Endodermal cell (in vitro differentiated cells): ENCODE data around the gene FERMT2. TPM values are rescaled to one million over a fixed set of nuclear protein-coding genes. Genes with fewer than 3 reads are reported as not detected.

Source experiments
- DNase-seq: peaks from one replicate; pipeline ENCODE4 v3.0.0-alpha.2; 2017
- H3K27ac ChIP-seq: 2 replicates; pipeline ENCODE4 v1.5.1; 2013; ENCODE audit warnings: mild to moderate bottlenecking, low read depth, low read length, moderate library complexity
- H3K27me3 ChIP-seq: 2 replicates; pipeline ENCODE4 v1.6.1; 2013; ENCODE audit warnings: mild to moderate bottlenecking, low read length, moderate library complexity; ENCODE audit not compliant: insufficient read depth, control insufficient read depth, poor library complexity, severe bottlenecking
- H3K36me3 ChIP-seq: 2 replicates; pipeline ENCODE4 v1.7.0; 2013; ENCODE audit warnings: mild to moderate bottlenecking, low read length, moderate library complexity; ENCODE audit not compliant: control insufficient read depth, insufficient read depth
- H3K4me1 ChIP-seq: one replicate; pipeline ENCODE4 v1.7.0; 2013; ENCODE audit warnings: low read length; ENCODE audit not compliant: control insufficient read depth, insufficient read depth
- H3K4me3 ChIP-seq: 2 replicates; pipeline ENCODE4 v1.5.1; 2013; ENCODE audit warnings: mild to moderate bottlenecking, low read length, moderate library complexity
- H3K9ac ChIP-seq: 2 replicates; pipeline ENCODE4 v1.6.1; 2013; ENCODE audit warnings: mild to moderate bottlenecking, low read length, moderate library complexity; ENCODE audit not compliant: poor library complexity, severe bottlenecking; ENCODE audit errors: extremely low read depth
- H3K9me3 ChIP-seq: 2 replicates; pipeline ENCODE4 v1.6.1; 2013; ENCODE audit warnings: mild to moderate bottlenecking, low read length, moderate library complexity; ENCODE audit not compliant: control insufficient read depth
- H3K27ac Mint-ChIP-seq: 2 replicates; pipeline ENCODE4 v1.8.0; 2020; ENCODE audit warnings: mixed read lengths
- H3K27me3 Mint-ChIP-seq: 2 replicates; pipeline ENCODE4 v1.8.0; 2021; ENCODE audit warnings: mild to moderate bottlenecking, mixed read lengths; ENCODE audit not compliant: insufficient read depth
- H3K36me3 Mint-ChIP-seq: 2 replicates; pipeline ENCODE4 v1.8.0; 2020; ENCODE audit warnings: low read depth, mixed read lengths
- H3K4me1 Mint-ChIP-seq: 2 replicates; pipeline ENCODE4 v1.8.0; 2020; ENCODE audit warnings: mixed read lengths
- H3K4me3 Mint-ChIP-seq: 2 replicates; pipeline ENCODE4 v1.8.0; 2020; ENCODE audit warnings: mild to moderate bottlenecking, moderate library complexity, mixed read lengths
- H3K9me3 Mint-ChIP-seq: 2 replicates; pipeline ENCODE4 v1.8.0; 2020; ENCODE audit warnings: mild to moderate bottlenecking, mixed read lengths
- CTCF ChIP-seq: fragments of 200-600 bp; sonication (generic); conservative IDR thresholded peaks from 2 replicates; pipeline ENCODE4 v1.5.0; 2021; ENCODE audit warnings: antibody characterized with exemption, mild to moderate bottlenecking
- WGBS, 2 experiments: methylation state at CpG; one replicate each; pipeline versions ENCODE4 v1.1.5 to v1.1.7; 2013; ENCODE audit warnings: missing lambda C conversion rate in 2 of 2, mixed read lengths in 1 of 2; ENCODE audit not compliant: insufficient coverage in 1 of 2, insufficient read length in 1 of 2; 5-methylcytosine and 5-hydroxymethylcytosine counted together
- total RNA-seq, 2 donors: library from RNA; stranded (reverse); fragmentation: NEBNext Ultra II Directional in 1 of 2; extraction: Animal tissue kit (Norgen Biotek cat#: 25700) in 1 of 2; gene quantifications; 2 replicates in 1 of 2; 3 replicates in 1 of 2; pipeline ENCODE4 v1.2.1, GENCODE V29; 2021

FERMT2 gene
- total RNA-seq, 2 donors from 2014 or later: 350 to 377 TPM

GRCh38 chr14:52936437-52936836 lies 14.4 kb downstream of the FERMT2 start:
- H3K4me3 ChIP-seq: no peak overlapping the region
- no peak overlapping the region for H3K9ac ChIP-seq
- peaks cover 54% of the 10 kb centered on the region for H3K36me3 ChIP-seq
- H3K4me1 ChIP-seq: peaks cover 4% of the 10 kb centered on the region
- TF ChIP-seq CTCF: no peak
- Mint-ChIP-seq H3K4me1 (peaks cover 65% of the 10 kb centered on the region), H3K27ac (no peak overlapping the region), H3K36me3 (peaks cover 41% of the 10 kb centered on the region), H3K4me3 (no peak overlapping the region), H3K9me3 (no peaks in the 10 kb centered on the region), H3K27me3 (no peaks in the 10 kb centered on the region)
- no peak for DNase-seq
- H3K9me3 ChIP-seq: no peaks in the 10 kb centered on the region
- H3K27ac ChIP-seq: no peak overlapping the region
- 92 to 95% methylated on average over 1 of the region's 1 CpG for WGBS, 2 experiments
- H3K27me3 ChIP-seq: no peaks in the 10 kb centered on the region

- no peak overlapping the region for H3K4me3 ChIP-seq
- WGBS, 2 experiments: 90 to 97% methylated on average over 3 of the region's 3 CpGs
Observed at GRCh38 chr14:52935833-52936232, 15.0 kb downstream of the FERMT2 start.

GRCh38 chr14:52934762-52935161 lies 16.1 kb downstream of the FERMT2 start:
- H3K9me3 ChIP-seq: no peaks in the 10 kb centered on the region
- H3K4me1 Mint-ChIP-seq: peaks cover 65% of the 10 kb centered on the region
- H3K9me3 Mint-ChIP-seq: no peaks in the 10 kb centered on the region
- H3K4me3 ChIP-seq: no peak overlapping the region
- no peak overlapping the region for H3K4me3 Mint-ChIP-seq
- H3K27me3 Mint-ChIP-seq: no peaks in the 10 kb centered on the region
- H3K4me1 ChIP-seq: peaks cover 7% of the 10 kb centered on the region
- peaks cover 36% of the 10 kb centered on the region for H3K36me3 Mint-ChIP-seq
- peaks cover 44% of the 10 kb centered on the region for H3K36me3 ChIP-seq
- DNase-seq: no peak
- TF ChIP-seq CTCF: no peak
- H3K9ac ChIP-seq: no peak overlapping the region
- H3K27ac ChIP-seq: no peak overlapping the region
- WGBS, 2 experiments: 94 to 100% methylated on average over 1 to 2 of the region's 2 CpGs
- no peak overlapping the region for H3K27ac Mint-ChIP-seq
- no peaks in the 10 kb centered on the region for H3K27me3 ChIP-seq

More at GRCh38 chr14:52935833-52936232, 15.0 kb downstream of the FERMT2 start:
- H3K4me1 Mint-ChIP-seq: peaks cover 67% of the 10 kb centered on the region
- Histone ChIP-seq H3K9ac (no peak overlapping the region), H3K27me3 (no peaks in the 10 kb centered on the region), H3K27ac (no peak overlapping the region), H3K4me1 (peaks cover 4% of the 10 kb centered on the region), H3K9me3 (no peaks in the 10 kb centered on the region), H3K36me3 (peaks cover 50% of the 10 kb centered on the region)
- no peak overlapping the region for H3K4me3 Mint-ChIP-seq
- H3K27me3 Mint-ChIP-seq: no peaks in the 10 kb centered on the region
- peaks cover 42% of the 10 kb centered on the region for H3K36me3 Mint-ChIP-seq
- TF ChIP-seq CTCF: no peak
- DNase-seq: no peak
- H3K9me3 Mint-ChIP-seq: no peaks in the 10 kb centered on the region
- no peak overlapping the region for H3K27ac Mint-ChIP-seq
